GM18861 (cell line): ENCODE measurements around the gene PTBP1.
"Not testable (repeated sequence)": the region's sequence is repeated elsewhere in the genome, so short reads cannot be mapped to it uniquely, and the experiment has no call there.

Experiments
- ATAC-seq: cut with Tn5 transposase; IDR thresholded peaks from one replicate; pipeline ENCODE4 v1.9.1; 2021; ENCODE audit not compliant: unreplicated experiment

The PTBP1 gene

GRCh38 chr19:807627-808422 is 10.6 kb downstream of the PTBP1 start:
- no peak for ATAC-seq

GRCh38 chr19:808423-808775 is 11.1 kb downstream of the PTBP1 start:
- no peak for ATAC-seq

GRCh38 chr19:810077-810855 is 13.0 kb downstream of the PTBP1 start:
- no peak for ATAC-seq

GRCh38 chr19:810883-811489 is 13.7 kb downstream of the PTBP1 start:
- ATAC-seq = no peak

GRCh38 chr19:811506-812048 is 14.3 kb downstream of the PTBP1 start:
- ATAC-seq = no peak

GRCh38 chr19:812049-812746 is 14.9 kb downstream of the PTBP1 start:
- no peak for ATAC-seq

- no peak for ATAC-seq
Measured at GRCh38 chr19:812747-813218, 15.5 kb downstream of the PTBP1 start.

- ATAC-seq = no peak
Measured at GRCh38 chr19:813219-814151, 16.2 kb downstream of the PTBP1 start.

GRCh38 chr19:814152-815078 is 17.2 kb downstream of the PTBP1 start:
- no peak for ATAC-seq

GRCh38 chr19:815079-815774 is 18.0 kb downstream of the PTBP1 start:
- ATAC-seq = no peak

- no peak for ATAC-seq
Measured at GRCh38 chr19:815775-816499, 18.7 kb downstream of the PTBP1 start.

GRCh38 chr19:816500-816857 is 19.2 kb downstream of the PTBP1 start:
- ATAC-seq = no peak

GRCh38 chr19:820212-820611 is 23.0 kb downstream of the PTBP1 start:
- ATAC-seq = not testable (repeated sequence)

- ATAC-seq = no peak
Measured at GRCh38 chr19:821231-821824, 24.1 kb downstream of the PTBP1 start.

- ATAC-seq = no peak
Measured at GRCh38 chr19:821825-822503, 24.7 kb downstream of the PTBP1 start, which contains the start of gene PLPPR3. Gene PLPPR3, minus strand, starts transcription at chr19:821955. Its CDS starts 396 bp downstream, at chr19:821559.

GRCh38 chr19:823565-824121 is 26.4 kb downstream of the PTBP1 start:
- no peak for ATAC-seq
